Activated CD4-positive, alpha-beta memory T cell treated with anti-CD3 and anti-CD28 coated beads for 36 hours (primary cell): ENCODE data around the gene VLDLR. TPM values are rescaled to one million over a fixed set of nuclear protein-coding genes. Genes with fewer than 3 reads are reported as not detected.

Source experiments
- CTCF ChIA-PET: fragments of 350-600 bp; sonication (Branson Sonifier 250); formaldehyde crosslinking; loops from one replicate; lab custom pipeline; 2021; ENCODE audit warnings: antibody characterized with exemption, inconsistent platforms; lab: Charles Lee
- POLR2A ChIA-PET: fragments of 350-600 bp; sonication (Branson Sonifier 250); formaldehyde crosslinking; loops from one replicate; lab custom pipeline; 2021; ENCODE audit warnings: antibody characterized with exemption; lab: Charles Lee
- DNase-seq: peaks from one replicate; pipeline ENCODE4 v3.0.0-alpha.2; 2020
- H3K27ac Mint-ChIP-seq: one replicate; pipeline ENCODE4 v1.8.0; 2021; ENCODE audit warnings: mixed read lengths
- H3K27me3 Mint-ChIP-seq: one replicate; pipeline ENCODE4 v1.8.0; 2021; ENCODE audit warnings: mixed read lengths
- H3K36me3 Mint-ChIP-seq: one replicate; pipeline ENCODE4 v1.8.0; 2021; ENCODE audit warnings: mixed read lengths
- H3K4me1 Mint-ChIP-seq: one replicate; pipeline ENCODE4 v1.8.0; 2021; ENCODE audit warnings: low read depth, mixed read lengths
- H3K4me3 Mint-ChIP-seq: one replicate; pipeline ENCODE4 v1.8.0; 2021; ENCODE audit warnings: mild to moderate bottlenecking, mixed read lengths
- H3K9me3 Mint-ChIP-seq: one replicate; pipeline ENCODE4 v1.8.0; 2021; ENCODE audit warnings: mixed read lengths
- intact Hi-C: fragments of 100-400 bp; cut with micrococcal nuclease; formaldehyde crosslinking; loops from one replicate; pipeline ENCODE4 v1.15.1; 2023
- total RNA-seq, 2 experiments: library from RNA; stranded (reverse); gene quantifications; one replicate each; pipeline ENCODE4 v1.2.3, GENCODE V29; 2021

Gene VLDLR
- total RNA-seq, 2 experiments from 2014 or later = 8.8 to 10.3 TPM

GRCh38 chr9:2639786-2640185, 18.2 kb downstream of the VLDLR start:
- Mint-ChIP-seq H3K4me3 (no peak overlapping the region), H3K27ac (no peak overlapping the region), H3K27me3 (peaks cover 1% of the 10 kb centered on the region), H3K36me3 (peaks cover 17% of the 10 kb centered on the region), H3K4me1 (peaks cover 13% of the 10 kb centered on the region), H3K9me3 (no peaks in the 10 kb centered on the region)
- POLR2A ChIA-PET = interaction anchor here (0.7 to 1.2 kb wide), 2 partner anchors 17 to 21 kb away, joined by 3 to 4 read pairs; no protein-coding TSS in a partner anchor
- no peak for DNase-seq
- CTCF ChIA-PET = no interaction called here
- intact Hi-C loops = loop anchor here (1.0 to 5.0 kb wide), 6 partner anchors 16 to 761 kb away; partner anchors contain the start of genes PUM3 and VLDLR

- H3K4me3 Mint-ChIP-seq = no peak overlapping the region
- DNase-seq = no peak
- peaks cover 13% of the 10 kb centered on the region for H3K4me1 Mint-ChIP-seq
- no peaks in the 10 kb centered on the region for H3K9me3 Mint-ChIP-seq
- peaks cover 17% of the 10 kb centered on the region for H3K36me3 Mint-ChIP-seq
- no peak overlapping the region for H3K27ac Mint-ChIP-seq
- peaks cover under 1% of the 10 kb centered on the region for H3K27me3 Mint-ChIP-seq
- POLR2A ChIA-PET = no interaction called here
- CTCF ChIA-PET = no interaction called here
- intact Hi-C loops = no loop called here
Measured at GRCh38 chr9:2640570-2640969, 19.0 kb downstream of the VLDLR start.

DNA sequence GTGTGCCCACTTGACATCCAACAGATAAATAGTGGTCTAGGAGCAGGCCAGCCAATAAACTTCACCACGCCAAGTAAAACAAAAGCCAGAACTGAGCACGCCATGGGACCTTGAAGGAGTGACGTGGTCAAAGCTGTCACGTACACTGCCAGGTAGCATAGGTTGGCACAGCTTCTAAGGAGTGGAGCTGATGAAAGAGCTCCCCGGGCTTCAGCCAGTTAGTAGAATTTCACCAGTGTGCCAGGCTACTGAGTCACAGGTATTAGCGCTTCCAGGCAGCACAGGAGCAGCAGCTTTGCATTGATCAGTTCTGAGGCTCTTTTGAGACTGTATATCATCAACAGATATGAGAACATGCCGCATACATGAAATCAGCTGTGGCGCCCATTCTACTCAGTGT, 19.4 kb downstream of the VLDLR start:
- Mint-ChIP-seq H3K36me3 (peaks cover 17% of the 10 kb centered on the region), H3K4me3 (no peak overlapping the region), H3K9me3 (no peaks in the 10 kb centered on the region), H3K4me1 (peaks cover 13% of the 10 kb centered on the region), H3K27me3 (peaks cover 1% of the 10 kb centered on the region), H3K27ac (no peak overlapping the region)
- CTCF ChIA-PET = no interaction called here
- DNase-seq = no peak
- POLR2A ChIA-PET = no interaction called here
- intact Hi-C loops = no loop called here

GRCh38 chr9:2642068-2642467, 20.5 kb downstream of the VLDLR start:
- Mint-ChIP-seq H3K9me3 (no peaks in the 10 kb centered on the region), H3K27me3 (peaks cover 1% of the 10 kb centered on the region), H3K27ac (no peak overlapping the region), H3K4me1 (peaks cover 13% of the 10 kb centered on the region), H3K4me3 (no peak overlapping the region), H3K36me3 (peaks cover 19% of the 10 kb centered on the region)
- POLR2A ChIA-PET = no interaction called here
- CTCF ChIA-PET = no interaction called here
- DNase-seq = no peak
- intact Hi-C loops = no loop called here

DNA sequence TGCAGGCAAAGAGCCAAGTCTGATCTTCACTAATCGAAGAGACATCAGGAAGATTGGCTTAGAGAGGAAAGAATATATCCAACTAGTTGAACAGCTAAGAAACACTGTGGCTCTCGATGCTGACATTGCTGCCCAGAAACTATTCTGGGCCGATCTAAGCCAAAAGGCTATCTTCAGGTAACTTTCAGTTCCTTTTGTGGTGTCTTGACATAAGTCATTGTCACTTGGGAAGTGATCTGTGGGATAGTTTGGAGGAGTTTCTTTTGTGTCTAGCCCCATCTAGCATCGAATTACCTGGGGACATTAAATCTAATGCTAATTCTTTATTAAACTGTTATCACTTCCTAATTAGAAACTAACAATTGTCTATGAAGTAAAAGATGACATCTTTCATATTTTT, 24.0 kb downstream of the VLDLR start:
- DNase-seq = no peak
- Mint-ChIP-seq H3K27ac (no peak overlapping the region), H3K4me1 (no peaks in the 10 kb centered on the region), H3K4me3 (no peak overlapping the region), H3K36me3 (peaks cover 21% of the 10 kb centered on the region), H3K27me3 (peaks cover 1% of the 10 kb centered on the region), H3K9me3 (no peaks in the 10 kb centered on the region)
- intact Hi-C loops = no loop called here
- CTCF ChIA-PET = no interaction called here
- POLR2A ChIA-PET = no interaction called here

DNA sequence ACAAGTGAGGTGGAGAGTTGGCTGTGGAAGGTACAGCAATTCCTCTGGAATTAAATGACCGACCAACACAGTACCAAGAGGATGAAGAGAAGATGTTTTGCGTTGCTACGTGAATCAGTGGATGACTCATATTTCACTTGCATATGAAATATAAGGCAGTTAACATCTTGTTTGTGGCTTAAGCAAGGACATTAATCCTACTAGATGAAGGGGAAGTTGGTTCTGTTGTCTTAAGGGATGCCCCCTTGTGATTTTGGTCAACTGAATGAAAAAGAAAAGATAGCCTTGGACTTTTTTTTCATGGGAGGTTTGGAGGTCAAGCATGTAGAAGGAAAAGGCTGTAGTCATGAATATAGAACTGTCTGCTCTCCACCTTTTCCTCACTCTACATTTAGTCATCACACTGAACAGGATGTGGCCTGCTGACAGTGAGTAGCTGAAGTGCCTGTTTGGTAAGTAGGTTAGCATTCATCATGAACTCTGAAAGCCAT, 33.9 kb downstream of the VLDLR start:
- H3K9me3 Mint-ChIP-seq = no peaks in the 10 kb centered on the region
- H3K36me3 Mint-ChIP-seq = peaks cover 21% of the 10 kb centered on the region
- H3K4me1 Mint-ChIP-seq = peaks cover 23% of the 10 kb centered on the region
- H3K4me3 Mint-ChIP-seq = no peak overlapping the region
- ChIA-PET POLR2A (interaction anchor here (0.6 to 1.4 kb wide), 3 partner anchors 23 to 159 kb away, joined by 3 to 8 read pairs (median 6); no protein-coding TSS in a partner anchor), CTCF (interaction anchor here (0.6 kb wide), 1 partner anchor 22 kb away, joined by 3 read pairs; no protein-coding TSS in a partner anchor)
- DNase-seq = peak; percentile 56
- H3K27me3 Mint-ChIP-seq = no peaks in the 10 kb centered on the region
- intact Hi-C loops = loop anchor here (1.0 to 5.0 kb wide), 8 partner anchors 16 to 498 kb away; partner anchors contain the start of genes PUM3 and VLDLR
- peak overlapping the region; percentile 80 for H3K27ac Mint-ChIP-seq

DNA sequence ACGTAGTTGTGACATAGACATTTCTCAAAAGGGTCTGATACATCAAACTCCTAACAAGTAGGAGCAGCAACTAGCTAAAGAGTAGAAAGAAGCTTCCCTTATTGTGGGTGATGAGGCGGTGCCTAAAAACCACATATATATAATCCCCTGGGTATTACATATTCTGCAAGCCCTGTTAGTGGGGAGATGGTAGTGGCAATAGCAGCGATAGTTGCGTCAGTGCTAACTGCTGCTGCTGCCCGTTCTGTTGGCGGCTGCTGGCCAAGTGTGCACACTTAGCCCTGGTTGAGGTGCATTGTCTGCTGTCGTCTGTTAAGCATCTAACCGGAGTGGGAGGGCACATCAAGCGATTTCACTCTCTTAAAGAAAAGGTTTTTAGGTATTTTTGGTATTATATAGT, 35.8 kb downstream of the VLDLR start:
- no peak overlapping the region for H3K27ac Mint-ChIP-seq
- POLR2A ChIA-PET = no interaction called here
- CTCF ChIA-PET = no interaction called here
- DNase-seq = no peak
- peaks cover 23% of the 10 kb centered on the region for H3K4me1 Mint-ChIP-seq
- no peaks in the 10 kb centered on the region for H3K9me3 Mint-ChIP-seq
- H3K4me3 Mint-ChIP-seq = no peak overlapping the region
- peaks cover 3% of the 10 kb centered on the region for H3K27me3 Mint-ChIP-seq
- intact Hi-C loops = loop anchor here (5.0 kb wide), 1 partner anchor 50 kb away; no protein-coding TSS in a partner anchor
- peaks cover 14% of the 10 kb centered on the region for H3K36me3 Mint-ChIP-seq

DNA sequence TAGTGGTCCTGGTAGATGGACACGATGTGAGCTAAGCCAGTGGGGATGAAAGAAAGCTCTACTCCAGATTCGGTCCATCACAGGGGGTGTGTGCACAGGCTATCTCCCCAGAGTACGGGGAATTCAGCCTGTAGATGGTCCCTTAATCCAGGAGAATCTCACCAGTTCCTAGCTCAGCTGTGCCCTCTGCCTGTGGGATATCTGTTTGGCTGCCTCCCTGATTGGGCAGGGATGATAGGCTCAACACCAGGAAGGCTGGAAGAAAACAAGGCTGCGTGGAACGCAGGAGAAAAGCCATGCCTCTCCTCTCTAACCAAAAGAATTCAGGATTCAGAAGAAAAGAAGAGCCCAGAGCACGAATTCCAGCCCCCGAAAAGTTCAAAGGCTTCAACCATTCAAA, 40.9 kb downstream of the VLDLR start:
- intact Hi-C loops = no loop called here
- Mint-ChIP-seq H3K4me3 (no peak overlapping the region), H3K9me3 (peaks cover 5% of the 10 kb centered on the region), H3K4me1 (peaks cover 1% of the 10 kb centered on the region), H3K36me3 (peaks cover 2% of the 10 kb centered on the region), H3K27me3 (peaks cover 3% of the 10 kb centered on the region), H3K27ac (no peak overlapping the region)
- CTCF ChIA-PET = no interaction called here
- no peak for DNase-seq
- POLR2A ChIA-PET = no interaction called here

GRCh38 chr9:2663461-2664173, 42.0 kb downstream of the VLDLR start:
- H3K9me3 Mint-ChIP-seq = peaks cover 5% of the 10 kb centered on the region
- H3K27ac Mint-ChIP-seq = no peak overlapping the region
- no peak overlapping the region for H3K4me3 Mint-ChIP-seq
- ChIA-PET POLR2A (no interaction called here), CTCF (no interaction called here)
- DNase-seq = no peak
- H3K4me1 Mint-ChIP-seq = no peaks in the 10 kb centered on the region
- intact Hi-C loops = no loop called here
- peaks cover 3% of the 10 kb centered on the region for H3K27me3 Mint-ChIP-seq
- peaks cover 2% of the 10 kb centered on the region for H3K36me3 Mint-ChIP-seq

DNA sequence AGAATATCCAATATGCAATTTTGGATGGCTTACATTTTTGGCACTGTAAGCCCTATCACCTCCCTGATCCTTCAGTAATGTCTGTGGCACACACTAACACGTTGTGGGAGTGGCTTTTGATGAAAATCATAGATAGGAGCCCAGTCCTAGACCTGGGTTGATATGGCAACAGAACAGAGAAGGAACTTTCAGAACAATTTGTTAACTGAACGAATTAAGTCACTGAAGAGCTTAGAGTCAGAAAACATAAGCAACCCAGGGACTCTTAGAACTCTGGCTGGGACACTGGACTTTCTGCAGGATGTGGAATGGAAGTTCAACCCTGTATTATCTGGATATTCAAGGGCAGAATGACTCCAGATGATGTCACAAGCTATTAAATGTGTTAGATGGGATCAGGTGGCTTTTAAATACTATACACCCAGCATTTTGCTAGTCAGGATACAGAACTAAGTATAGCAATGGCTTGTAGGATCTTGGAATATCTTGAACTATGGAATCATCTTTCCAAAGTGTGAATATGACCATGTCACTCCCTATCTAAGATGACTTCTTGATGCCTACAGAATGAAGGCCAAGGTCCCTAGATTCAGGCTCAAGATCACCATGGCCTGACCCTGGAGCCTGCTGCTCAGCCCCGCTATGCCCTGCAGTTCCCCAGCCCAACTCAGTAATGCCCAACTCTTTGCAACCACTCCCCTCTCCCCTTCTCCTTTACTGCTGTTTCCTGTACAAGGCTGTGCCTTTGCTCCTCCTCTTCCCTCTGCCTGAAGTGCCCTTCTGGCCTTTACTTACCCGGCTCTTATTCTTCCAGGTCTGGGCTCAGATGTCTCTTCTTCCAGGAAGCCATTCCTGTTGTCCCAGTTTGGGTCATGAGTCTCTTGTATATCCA, 42.8 kb downstream of the VLDLR start:
- DNase-seq = no peak
- no peak overlapping the region for H3K27ac Mint-ChIP-seq
- ChIA-PET POLR2A (no interaction called here), CTCF (no interaction called here)
- H3K27me3 Mint-ChIP-seq = peaks cover 3% of the 10 kb centered on the region
- peaks cover 2% of the 10 kb centered on the region for H3K36me3 Mint-ChIP-seq
- H3K4me1 Mint-ChIP-seq = no peaks in the 10 kb centered on the region
- H3K4me3 Mint-ChIP-seq = no peak overlapping the region
- intact Hi-C loops = no loop called here
- peaks cover 5% of the 10 kb centered on the region for H3K9me3 Mint-ChIP-seq

- Mint-ChIP-seq H3K9me3 (peaks cover 5% of the 10 kb centered on the region), H3K27me3 (peaks cover 3% of the 10 kb centered on the region), H3K4me1 (no peaks in the 10 kb centered on the region), H3K27ac (no peak overlapping the region), H3K4me3 (no peak overlapping the region), H3K36me3 (peaks cover 2% of the 10 kb centered on the region)
- no peak for DNase-seq
- ChIA-PET CTCF (no interaction called here), POLR2A (no interaction called here)
- intact Hi-C loops = no loop called here
Measured at GRCh38 chr9:2666569-2666968, 45.0 kb downstream of the VLDLR start.

DNA sequence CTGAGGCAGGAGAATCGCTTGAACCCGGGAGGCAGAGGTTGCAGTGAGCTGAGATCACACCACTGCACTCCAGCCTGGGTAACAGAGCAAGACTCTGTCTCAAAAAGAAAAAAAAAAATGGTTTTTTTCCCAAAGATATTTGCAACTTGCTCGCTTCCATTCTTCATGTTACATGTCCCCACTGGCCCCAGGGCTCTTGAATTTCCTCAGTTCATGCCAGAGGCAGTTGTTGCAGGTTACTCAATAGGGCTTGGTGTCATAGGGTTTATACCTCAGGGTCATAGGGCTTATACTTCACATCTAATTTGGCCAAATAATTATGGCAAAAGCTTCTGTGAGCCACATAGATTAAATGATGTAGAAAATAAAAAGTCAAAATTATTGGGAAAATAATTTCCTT, 51.6 kb downstream of the VLDLR start:
- no peak for DNase-seq
- CTCF ChIA-PET = no interaction called here
- H3K4me3 Mint-ChIP-seq = no peak overlapping the region
- POLR2A ChIA-PET = no interaction called here
- H3K9me3 Mint-ChIP-seq = no peaks in the 10 kb centered on the region
- no peak overlapping the region for H3K27ac Mint-ChIP-seq
- intact Hi-C loops = no loop called here
- H3K27me3 Mint-ChIP-seq = no peaks in the 10 kb centered on the region
- H3K4me1 Mint-ChIP-seq = no peaks in the 10 kb centered on the region
- no peaks in the 10 kb centered on the region for H3K36me3 Mint-ChIP-seq
